ENCODE results near the gene ATAD3C. TPM values are rescaled to one million over a fixed set of nuclear protein-coding genes. Genes with fewer than 3 reads are reported as not detected.
"Not testable (repeated sequence)": the region's sequence is repeated elsewhere in the genome, so short reads cannot be mapped to it uniquely, and the experiment has no call there.

Gene ATAD3C
- total and polyA plus RNA-seq, 2 of the 4 experiments (the other 2 are of a cell fraction) = not detected

- no peak overlapping the region for H2AK5ac ChIP-seq (ENCODE audit: low read depth, low read length)
- no peak overlapping the region for H3K4me3 ChIP-seq (ENCODE audit: insufficient read depth, low read depth, low read length)
- H3K56ac ChIP-seq (ENCODE audit: extremely low read depth, insufficient read depth, low read length) = no peak overlapping the region
- H3K9me3 ChIP-seq (ENCODE audit: control insufficient read depth, insufficient read depth, low read length) = no peaks in the 10 kb centered on the region; the same call in none of the 2 replicates
- 100% methylated on average over 4 of the region's 10 CpGs; no CpG with 5 or more reads in 1 of the 2 experiments for WGBS, 2 experiments (ENCODE audit: extremely low coverage in 2 of 2, insufficient read length in 1 of 2)
- no peaks in the 10 kb centered on the region for H3K27me3 ChIP-seq (ENCODE audit: control insufficient read depth, insufficient read depth, low read length)
- ChIA-PET POLR2A (ENCODE audit: unreplicated experiment) (no interaction called here), CTCF (no interaction called here)
- H4K5ac ChIP-seq (ENCODE audit: low read depth, low read length) = no peak overlapping the region
- no peak overlapping the region for H3K14ac ChIP-seq (replicated peaks; ENCODE audit: low read depth, low read length)
- H2BK15ac ChIP-seq (ENCODE audit: low read depth, low read length) = no peak overlapping the region
- H4K8ac ChIP-seq (ENCODE audit: low read depth in 2 of 2, low read length in 2 of 2) = no peak overlapping the region
- no peak overlapping the region for H4K91ac ChIP-seq (ENCODE audit: insufficient read depth, low read depth, low read length)
- no peak overlapping the region for H3K27ac ChIP-seq (ENCODE audit: insufficient read depth, low read length)
- H2AK9ac ChIP-seq (replicated peaks; ENCODE audit: low read depth, low read length, poor library complexity) = no peak overlapping the region
- ATAC-seq (ENCODE audit: low read depth) (no peak), DNase-seq (no peak)
- H2BK120ac ChIP-seq (ENCODE audit: low read depth, low read length) = no peak overlapping the region
- TF ChIP-seq CHD1 (IDR thresholded peaks at IDR 0.05; ENCODE audit: low read depth, low read length) (no peak), BHLHE40 (IDR thresholded peaks at IDR 0.05; ENCODE audit: low read depth, low read length) (no peak), NFE2L2 (IDR thresholded peaks at IDR 0.05; ENCODE audit: low read depth, low read length) (no peak), MAZ (IDR thresholded peaks at IDR 0.05; ENCODE audit: borderline replicate concordance, low read depth, low read length) (no peak), POLR2A (IDR thresholded peaks at IDR 0.05; ENCODE audit: low read depth, low read length) (no peak), MXI1 (IDR thresholded peaks at IDR 0.05; ENCODE audit: borderline replicate concordance, low read depth, low read length) (no peak), RCOR1 (IDR thresholded peaks at IDR 0.05; ENCODE audit: insufficient replicate concordance, low read length) (no peak), RFX5 (IDR thresholded peaks at IDR 0.05; ENCODE audit: low read depth, low read length) (no peak), CEBPB (IDR thresholded peaks at IDR 0.05; ENCODE audit: low read depth, low read length) (no peak), RAD21 (IDR thresholded peaks at IDR 0.05; ENCODE audit: low read length) (no peak)
- intact Hi-C loops (cut with micrococcal nuclease) = no loop called here
- peaks cover 64% of the 10 kb centered on the region for H3K36me3 ChIP-seq (ENCODE audit: control insufficient read depth, insufficient read depth, low read length)
- no peaks in the 10 kb centered on the region for H3K4me1 ChIP-seq (ENCODE audit: control insufficient read depth, insufficient read depth, low read length)
- H3K9ac ChIP-seq (ENCODE audit: low read depth, low read length) = no peak overlapping the region
- no peak overlapping the region for H2BK20ac ChIP-seq (ENCODE audit: low read depth, low read length)
- no peak overlapping the region for H2BK5ac ChIP-seq (ENCODE audit: low read depth, low read length, poor library complexity, severe bottlenecking)
- no peaks in the 10 kb centered on the region for H3K9me1 ChIP-seq (ENCODE audit: insufficient read depth, low read length)
- no TSS peak for BruUV-seq (replicated peaks)
- no peak overlapping the region for H3K23ac ChIP-seq (ENCODE audit: low read depth, low read length)
- dilution Hi-C loops (cut with HindIII; ENCODE audit: low sequenced_read_pairs, unreplicated experiment) = no loop called here
- in situ Hi-C loops (cut with MboI; ENCODE audit: low sequenced_read_pairs) = no loop called here
- H3K79me1 ChIP-seq (ENCODE audit: low read depth in 1 of 2, low read length in 2 of 2) = peaks cover 3 to 4% of the 10 kb centered on the region in 2 experiments; a peak in 2 of 4 replicates
- no peak overlapping the region for H3K18ac ChIP-seq (ENCODE audit: low read depth, low read length)
- no peak overlapping the region for H3K4me2 ChIP-seq (ENCODE audit: low read depth, low read length)
- H3K4ac ChIP-seq (ENCODE audit: low read depth, low read length) = no peak overlapping the region
- H4K20me1 ChIP-seq (ENCODE audit: insufficient read depth, low read length) = no peaks in the 10 kb centered on the region
- H2AFZ ChIP-seq (replicated peaks; ENCODE audit: low read length, poor library complexity) = no peak overlapping the region
These were observed 42.1 kb downstream of the ATAD3C start for GRCh38 chr1:1491601-1492000.

- ATAC-seq (ENCODE audit: low read depth); H2BK120ac ChIP-seq (ENCODE audit: low read depth, low read length); H2AK9ac ChIP-seq (replicated peaks; ENCODE audit: low read depth, low read length, poor library complexity); dilution Hi-C loops (cut with HindIII; ENCODE audit: low sequenced_read_pairs, unreplicated experiment); POLR2A ChIA-PET (ENCODE audit: unreplicated experiment); H2BK5ac ChIP-seq (ENCODE audit: low read depth, low read length, poor library complexity, severe bottlenecking); H4K5ac ChIP-seq (ENCODE audit: low read depth, low read length); H3K4me3 ChIP-seq (ENCODE audit: insufficient read depth, low read depth, low read length); H4K8ac ChIP-seq (ENCODE audit: low read depth in 2 of 2, low read length in 2 of 2); in situ Hi-C loops (cut with MboI; ENCODE audit: low sequenced_read_pairs); H3K4ac ChIP-seq (ENCODE audit: low read depth, low read length); H3K4me1 ChIP-seq (ENCODE audit: control insufficient read depth, insufficient read depth, low read length); H3K27me3 ChIP-seq (ENCODE audit: control insufficient read depth, insufficient read depth, low read length); H3K27ac ChIP-seq (ENCODE audit: insufficient read depth, low read length); H4K91ac ChIP-seq (ENCODE audit: insufficient read depth, low read depth, low read length); H2BK20ac ChIP-seq (ENCODE audit: low read depth, low read length); H3K9me3 ChIP-seq (ENCODE audit: control insufficient read depth, insufficient read depth, low read length); H3K79me1 ChIP-seq (ENCODE audit: low read depth in 1 of 2, low read length in 2 of 2); H3K4me2 ChIP-seq (ENCODE audit: low read depth, low read length); H3K14ac ChIP-seq (replicated peaks; ENCODE audit: low read depth, low read length); H2BK15ac ChIP-seq (ENCODE audit: low read depth, low read length); intact Hi-C loops (cut with micrococcal nuclease); H2AK5ac ChIP-seq (ENCODE audit: low read depth, low read length); BruUV-seq (replicated peaks); H2AFZ ChIP-seq (replicated peaks; ENCODE audit: low read length, poor library complexity); H3K23ac ChIP-seq (ENCODE audit: low read depth, low read length); H4K20me1 ChIP-seq (ENCODE audit: insufficient read depth, low read length); CTCF ChIA-PET; DNase-seq; H3K56ac ChIP-seq (ENCODE audit: extremely low read depth, insufficient read depth, low read length); H3K9ac ChIP-seq (ENCODE audit: low read depth, low read length); H3K9me1 ChIP-seq (ENCODE audit: insufficient read depth, low read length); H3K18ac ChIP-seq (ENCODE audit: low read depth, low read length): not testable (repeated sequence)
- H3K36me3 ChIP-seq (ENCODE audit: control insufficient read depth, insufficient read depth, low read length) = peaks cover 48% of the 10 kb centered on the region
- WGBS, 2 experiments (ENCODE audit: extremely low coverage in 2 of 2, insufficient read length in 1 of 2) = 100% methylated on average over 2 of the region's 22 CpGs; no CpG with 5 or more reads in 1 of the 2 experiments
These were observed 44.8 kb downstream of the ATAD3C start for GRCh38 chr1:1494311-1494710.
